KMS-11 (cell line): ENCODE measurements around the gene VSIG8.

Source experiments
- H2AFZ ChIP-seq: fragments of 200-600 bp; sonication (generic); 2 replicates; pipeline ENCODE4 v1.6.1; 2016; ENCODE audit warnings: antibody characterized with exemption, mixed run types, low read depth
- H3K27ac ChIP-seq: fragments of 200-600 bp; sonication (generic); 2 replicates; pipeline ENCODE4 v1.6.1; 2016; ENCODE audit warnings: mild to moderate bottlenecking, mixed run types
- H3K27me3 ChIP-seq: fragments of 200-600 bp; sonication (generic); 2 replicates; pipeline ENCODE4 v1.6.1; 2017; ENCODE audit warnings: mild to moderate bottlenecking, low read depth, mixed run types, moderate library complexity; ENCODE audit not compliant: insufficient read depth
- H3K36me3 ChIP-seq: fragments of 200-600 bp; sonication (generic); 2 replicates; pipeline ENCODE4 v1.6.1; 2017; ENCODE audit warnings: mild to moderate bottlenecking, mixed run types; ENCODE audit not compliant: insufficient read depth
- H3K4me1 ChIP-seq: fragments of 200-600 bp; sonication (generic); 2 replicates; pipeline ENCODE4 v1.6.1; 2016; ENCODE audit warnings: mild to moderate bottlenecking, low read depth, mixed run types; ENCODE audit not compliant: poor library complexity, severe bottlenecking
- H3K4me2 ChIP-seq: fragments of 200-600 bp; sonication (generic); 2 replicates; pipeline ENCODE4 v1.7.0; 2016; ENCODE audit warnings: mild to moderate bottlenecking, mixed run types
- H3K4me3 ChIP-seq: fragments of 200-600 bp; sonication (generic); IDR thresholded peaks from 2 replicates; pipeline ENCODE4 v1.6.1; 2017; ENCODE audit warnings: low read depth, low read length, mixed read lengths; ENCODE audit not compliant: insufficient read depth
- H3K79me2 ChIP-seq: fragments of 200-600 bp; sonication (generic); 2 replicates; pipeline ENCODE4 v1.6.1; 2016; ENCODE audit warnings: low read depth, mixed run types; ENCODE audit not compliant: insufficient read depth
- H3K9ac ChIP-seq: fragments of 200-600 bp; sonication (generic); 2 replicates; pipeline ENCODE4 v1.6.1; 2016; ENCODE audit warnings: mild to moderate bottlenecking, mixed run types
- H4K20me1 ChIP-seq: fragments of 200-600 bp; sonication (generic); 2 replicates; pipeline ENCODE4 v1.6.1; 2016; ENCODE audit warnings: mild to moderate bottlenecking, mixed run types; ENCODE audit not compliant: insufficient read depth
- TF ChIP-seq, protein P1 (sequence below): fragments of 200-600 bp; sonication (generic); conservative IDR thresholded peaks from 2 replicates; pipeline ENCODE4 v1.6.1; 2017; ENCODE audit warnings: low read depth, mild to moderate bottlenecking, antibody characterized with exemption, low read length, moderate library complexity, mixed read lengths

VSIG8 gene

GRCh38 chr1:159853417-159854115 lies 8.9 kb downstream of the VSIG8 start:
- Histone ChIP-seq H3K36me3 (no peaks in the 10 kb centered on the region), H2AFZ (peak overlapping the region; percentile 77), H3K27me3 (no peaks in the 10 kb centered on the region), H4K20me1 (no peaks in the 10 kb centered on the region), H3K9ac (peak overlapping the region; percentile 50; the same call in 1 of the 2 replicates), H3K4me3 (no peak overlapping the region), H3K27ac (no peak overlapping the region), H3K4me2 (peak overlapping the region; percentile 72; the same call in 1 of the 2 replicates), H3K4me1 (peaks cover 20% of the 10 kb centered on the region), H3K79me2 (no peaks in the 10 kb centered on the region)
- TF ChIP-seq, protein P1, sequence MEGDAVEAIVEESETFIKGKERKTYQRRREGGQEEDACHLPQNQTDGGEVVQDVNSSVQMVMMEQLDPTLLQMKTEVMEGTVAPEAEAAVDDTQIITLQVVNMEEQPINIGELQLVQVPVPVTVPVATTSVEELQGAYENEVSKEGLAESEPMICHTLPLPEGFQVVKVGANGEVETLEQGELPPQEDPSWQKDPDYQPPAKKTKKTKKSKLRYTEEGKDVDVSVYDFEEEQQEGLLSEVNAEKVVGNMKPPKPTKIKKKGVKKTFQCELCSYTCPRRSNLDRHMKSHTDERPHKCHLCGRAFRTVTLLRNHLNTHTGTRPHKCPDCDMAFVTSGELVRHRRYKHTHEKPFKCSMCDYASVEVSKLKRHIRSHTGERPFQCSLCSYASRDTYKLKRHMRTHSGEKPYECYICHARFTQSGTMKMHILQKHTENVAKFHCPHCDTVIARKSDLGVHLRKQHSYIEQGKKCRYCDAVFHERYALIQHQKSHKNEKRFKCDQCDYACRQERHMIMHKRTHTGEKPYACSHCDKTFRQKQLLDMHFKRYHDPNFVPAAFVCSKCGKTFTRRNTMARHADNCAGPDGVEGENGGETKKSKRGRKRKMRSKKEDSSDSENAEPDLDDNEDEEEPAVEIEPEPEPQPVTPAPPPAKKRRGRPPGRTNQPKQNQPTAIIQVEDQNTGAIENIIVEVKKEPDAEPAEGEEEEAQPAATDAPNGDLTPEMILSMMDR: no peak

DNA sequence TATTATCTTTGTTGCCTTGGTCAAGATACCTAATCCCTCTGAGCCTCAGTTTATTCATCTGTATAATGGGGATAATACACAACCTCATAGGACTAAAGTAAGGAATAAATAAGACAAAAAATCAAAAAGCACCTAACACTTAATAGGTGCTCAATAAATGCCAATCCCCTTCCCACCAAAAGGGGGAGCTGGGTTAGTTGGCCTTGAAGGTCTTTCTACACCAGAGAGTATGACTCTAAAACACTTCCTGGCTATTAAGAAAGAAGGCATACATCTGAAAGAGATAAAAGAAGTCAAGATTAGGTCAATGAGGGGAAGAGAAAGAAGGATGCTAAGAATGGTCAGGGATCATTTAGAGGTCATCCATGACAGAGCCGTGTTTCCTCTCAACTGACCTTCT lies 11.1 kb downstream of the VSIG8 start:
- no peak overlapping the region for H2AFZ ChIP-seq
- H3K27me3 ChIP-seq: no peaks in the 10 kb centered on the region
- no peak overlapping the region for H3K27ac ChIP-seq
- H3K79me2 ChIP-seq: no peaks in the 10 kb centered on the region
- TF ChIP-seq, protein P1: peak; percentile 70
- no peak overlapping the region for H3K4me3 ChIP-seq
- no peak overlapping the region for H3K4me2 ChIP-seq
- no peaks in the 10 kb centered on the region for H3K36me3 ChIP-seq
- no peaks in the 10 kb centered on the region for H4K20me1 ChIP-seq
- no peak overlapping the region for H3K9ac ChIP-seq
- peaks cover 20% of the 10 kb centered on the region for H3K4me1 ChIP-seq

- Histone ChIP-seq H3K27me3 (no peaks in the 10 kb centered on the region), H3K27ac (no peak overlapping the region), H3K4me2 (no peak overlapping the region), H3K9ac (no peak overlapping the region), H3K4me3 (no peak overlapping the region), H2AFZ (no peak overlapping the region), H4K20me1 (no peaks in the 10 kb centered on the region), H3K36me3 (no peaks in the 10 kb centered on the region), H3K4me1 (peaks cover 15% of the 10 kb centered on the region), H3K79me2 (no peaks in the 10 kb centered on the region)
- TF ChIP-seq, protein P1: no peak
Observed at GRCh38 chr1:159849626-159850366, 12.7 kb downstream of the VSIG8 start.

GRCh38 chr1:159848326-159848725 lies 14.1 kb downstream of the VSIG8 start:
- Histone ChIP-seq H3K4me1 (peaks cover 10% of the 10 kb centered on the region), H3K9ac (no peak overlapping the region), H3K4me2 (no peak overlapping the region), H4K20me1 (no peaks in the 10 kb centered on the region), H3K36me3 (no peaks in the 10 kb centered on the region), H3K27ac (no peak overlapping the region), H3K4me3 (no peak overlapping the region), H3K27me3 (no peaks in the 10 kb centered on the region; the same call in 1 of the 2 replicates), H2AFZ (no peak overlapping the region), H3K79me2 (no peaks in the 10 kb centered on the region)
- TF ChIP-seq, protein P1: no peak
